ENCODE results near the gene GLRA2. TPM values are rescaled to one million over a fixed set of nuclear protein-coding genes. Genes with fewer than 3 reads are reported as not detected.

GLRA2 gene
- polyA plus RNA-seq, 1 of the 3 experiments (the other 2 are of a cell fraction) = not detected

GRCh38 chrX:14690553-14690952 lies 161.2 kb downstream of the GLRA2 start (continued):
- TF ChIP-seq, protein P1, sequence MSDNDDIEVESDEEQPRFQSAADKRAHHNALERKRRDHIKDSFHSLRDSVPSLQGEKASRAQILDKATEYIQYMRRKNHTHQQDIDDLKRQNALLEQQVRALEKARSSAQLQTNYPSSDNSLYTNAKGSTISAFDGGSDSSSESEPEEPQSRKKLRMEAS (IDR thresholded peaks at IDR 0.05; ENCODE audit: low read depth) = no peak
- TF ChIP-seq NFIC (IDR thresholded peaks at IDR 0.05; ENCODE audit: borderline replicate concordance) (no peak), RAD21 (IDR thresholded peaks at IDR 0.05; ENCODE audit: low read length) (no peak), TCF12 (IDR thresholded peaks at IDR 0.05) (no peak), MXI1 (IDR thresholded peaks at IDR 0.05; ENCODE audit: low read depth, low read length) (no peak), RCOR1 (IDR thresholded peaks at IDR 0.05; ENCODE audit: low read length) (no peak), TAF1 (IDR thresholded peaks at IDR 0.05; ENCODE audit: borderline replicate concordance, low read depth, low read length) (no peak), GATA2 (CRISPR knock-in tag; IDR thresholded peaks at IDR 0.05) (no peak)
- TF ChIP-seq, protein P2, sequence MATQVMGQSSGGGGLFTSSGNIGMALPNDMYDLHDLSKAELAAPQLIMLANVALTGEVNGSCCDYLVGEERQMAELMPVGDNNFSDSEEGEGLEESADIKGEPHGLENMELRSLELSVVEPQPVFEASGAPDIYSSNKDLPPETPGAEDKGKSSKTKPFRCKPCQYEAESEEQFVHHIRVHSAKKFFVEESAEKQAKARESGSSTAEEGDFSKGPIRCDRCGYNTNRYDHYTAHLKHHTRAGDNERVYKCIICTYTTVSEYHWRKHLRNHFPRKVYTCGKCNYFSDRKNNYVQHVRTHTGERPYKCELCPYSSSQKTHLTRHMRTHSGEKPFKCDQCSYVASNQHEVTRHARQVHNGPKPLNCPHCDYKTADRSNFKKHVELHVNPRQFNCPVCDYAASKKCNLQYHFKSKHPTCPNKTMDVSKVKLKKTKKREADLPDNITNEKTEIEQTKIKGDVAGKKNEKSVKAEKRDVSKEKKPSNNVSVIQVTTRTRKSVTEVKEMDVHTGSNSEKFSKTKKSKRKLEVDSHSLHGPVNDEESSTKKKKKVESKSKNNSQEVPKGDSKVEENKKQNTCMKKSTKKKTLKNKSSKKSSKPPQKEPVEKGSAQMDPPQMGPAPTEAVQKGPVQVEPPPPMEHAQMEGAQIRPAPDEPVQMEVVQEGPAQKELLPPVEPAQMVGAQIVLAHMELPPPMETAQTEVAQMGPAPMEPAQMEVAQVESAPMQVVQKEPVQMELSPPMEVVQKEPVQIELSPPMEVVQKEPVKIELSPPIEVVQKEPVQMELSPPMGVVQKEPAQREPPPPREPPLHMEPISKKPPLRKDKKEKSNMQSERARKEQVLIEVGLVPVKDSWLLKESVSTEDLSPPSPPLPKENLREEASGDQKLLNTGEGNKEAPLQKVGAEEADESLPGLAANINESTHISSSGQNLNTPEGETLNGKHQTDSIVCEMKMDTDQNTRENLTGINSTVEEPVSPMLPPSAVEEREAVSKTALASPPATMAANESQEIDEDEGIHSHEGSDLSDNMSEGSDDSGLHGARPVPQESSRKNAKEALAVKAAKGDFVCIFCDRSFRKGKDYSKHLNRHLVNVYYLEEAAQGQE (IDR thresholded peaks at IDR 0.05; ENCODE audit: low read depth, low read length) = no peak

GRCh38 chrX:14694611-14695010 lies 165.3 kb downstream of the GLRA2 start:
- H3K27me3 ChIP-seq (ENCODE audit: insufficient read depth) = no peaks in the 10 kb centered on the region
- TF ChIP-seq SMC3 (IDR thresholded peaks at IDR 0.05; ENCODE audit: low read depth, low read length) = no peak
- no peak for TF ChIP-seq NFIC (IDR thresholded peaks at IDR 0.05; ENCODE audit: borderline replicate concordance)
- 0 out of 2 replicates have a peak, but pooled peaks have one; percentile 23 for TF ChIP-seq TCF12 (IDR thresholded peaks at IDR 0.05)
- no peak for TF ChIP-seq TAF1 (IDR thresholded peaks at IDR 0.05; ENCODE audit: borderline replicate concordance, low read depth, low read length)
- peak; percentile 11; the same call in 1 of the 2 replicates for TF ChIP-seq JUND (IDR thresholded peaks at IDR 0.05)
- no peak for TF ChIP-seq GATA2 (CRISPR knock-in tag; IDR thresholded peaks at IDR 0.05)
- TF ChIP-seq RCOR1 (IDR thresholded peaks at IDR 0.05; ENCODE audit: low read length) = no peak
- no peak overlapping the region for H2AFZ ChIP-seq (ENCODE audit: low read depth)
- peak overlapping the region in 1 of 2 experiments; percentile 8; a peak in 1 of 4 replicates for H3K27ac ChIP-seq (ENCODE audit: low read depth in 2 of 2, low read length in 1 of 2)
- ChIA-PET POLR2A (no interaction called here), CTCF (no interaction called here)
- no peaks in the 10 kb centered on the region for H3K4me1 ChIP-seq (ENCODE audit: control insufficient read depth in 1 of 2, insufficient read depth in 2 of 2, low read depth in 1 of 2, low read length in 1 of 2)
- H3K4me2 ChIP-seq = no peak overlapping the region
- no peak overlapping the region for H3K4me3 ChIP-seq (ENCODE audit: low read depth in 2 of 2, low read length in 1 of 2)
- H3K9me2 ChIP-seq = no peaks in the 10 kb centered on the region
- no peaks in the 10 kb centered on the region for H3K79me2 ChIP-seq (ENCODE audit: insufficient read depth)
- H3F3A ChIP-seq (replicated peaks; ENCODE audit: insufficient read depth) = no peaks in the 10 kb centered on the region
- no peaks in the 10 kb centered on the region for H3K36me3 ChIP-seq (replicated peaks in 1 of 2; ENCODE audit: control insufficient read depth in 1 of 2, insufficient read depth in 2 of 2, low read length in 1 of 2)
- WGBS (ENCODE audit: low lambda C conversion rate) = 21% methylated on average over 2 of the region's 2 CpGs
- H4K20me1 ChIP-seq (ENCODE audit: insufficient read depth) = no peaks in the 10 kb centered on the region
- no peaks in the 10 kb centered on the region for H3K9me3 ChIP-seq
- DNase-seq = no peak
- no peak overlapping the region for H3K9ac ChIP-seq

- TF ChIP-seq RXRA (IDR thresholded peaks at IDR 0.05; ENCODE audit: borderline replicate concordance, low read depth) = no peak
- TF ChIP-seq, protein P3, sequence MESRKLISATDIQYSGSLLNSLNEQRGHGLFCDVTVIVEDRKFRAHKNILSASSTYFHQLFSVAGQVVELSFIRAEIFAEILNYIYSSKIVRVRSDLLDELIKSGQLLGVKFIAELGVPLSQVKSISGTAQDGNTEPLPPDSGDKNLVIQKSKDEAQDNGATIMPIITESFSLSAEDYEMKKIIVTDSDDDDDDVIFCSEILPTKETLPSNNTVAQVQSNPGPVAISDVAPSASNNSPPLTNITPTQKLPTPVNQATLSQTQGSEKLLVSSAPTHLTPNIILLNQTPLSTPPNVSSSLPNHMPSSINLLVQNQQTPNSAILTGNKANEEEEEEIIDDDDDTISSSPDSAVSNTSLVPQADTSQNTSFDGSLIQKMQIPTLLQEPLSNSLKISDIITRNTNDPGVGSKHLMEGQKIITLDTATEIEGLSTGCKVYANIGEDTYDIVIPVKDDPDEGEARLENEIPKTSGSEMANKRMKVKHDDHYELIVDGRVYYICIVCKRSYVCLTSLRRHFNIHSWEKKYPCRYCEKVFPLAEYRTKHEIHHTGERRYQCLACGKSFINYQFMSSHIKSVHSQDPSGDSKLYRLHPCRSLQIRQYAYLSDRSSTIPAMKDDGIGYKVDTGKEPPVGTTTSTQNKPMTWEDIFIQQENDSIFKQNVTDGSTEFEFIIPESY (IDR thresholded peaks at IDR 0.05; ENCODE audit: borderline replicate concordance, low read depth) = no peak
- no peak for TF ChIP-seq TEAD4 (IDR thresholded peaks at IDR 0.05; ENCODE audit: borderline replicate concordance, insufficient read depth)
- TF ChIP-seq NFIC (IDR thresholded peaks at IDR 0.05; ENCODE audit: borderline replicate concordance) = no peak
- TF ChIP-seq, protein P4, sequence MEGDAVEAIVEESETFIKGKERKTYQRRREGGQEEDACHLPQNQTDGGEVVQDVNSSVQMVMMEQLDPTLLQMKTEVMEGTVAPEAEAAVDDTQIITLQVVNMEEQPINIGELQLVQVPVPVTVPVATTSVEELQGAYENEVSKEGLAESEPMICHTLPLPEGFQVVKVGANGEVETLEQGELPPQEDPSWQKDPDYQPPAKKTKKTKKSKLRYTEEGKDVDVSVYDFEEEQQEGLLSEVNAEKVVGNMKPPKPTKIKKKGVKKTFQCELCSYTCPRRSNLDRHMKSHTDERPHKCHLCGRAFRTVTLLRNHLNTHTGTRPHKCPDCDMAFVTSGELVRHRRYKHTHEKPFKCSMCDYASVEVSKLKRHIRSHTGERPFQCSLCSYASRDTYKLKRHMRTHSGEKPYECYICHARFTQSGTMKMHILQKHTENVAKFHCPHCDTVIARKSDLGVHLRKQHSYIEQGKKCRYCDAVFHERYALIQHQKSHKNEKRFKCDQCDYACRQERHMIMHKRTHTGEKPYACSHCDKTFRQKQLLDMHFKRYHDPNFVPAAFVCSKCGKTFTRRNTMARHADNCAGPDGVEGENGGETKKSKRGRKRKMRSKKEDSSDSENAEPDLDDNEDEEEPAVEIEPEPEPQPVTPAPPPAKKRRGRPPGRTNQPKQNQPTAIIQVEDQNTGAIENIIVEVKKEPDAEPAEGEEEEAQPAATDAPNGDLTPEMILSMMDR (IDR thresholded peaks at IDR 0.05) = peak; percentile 74
- no peak for TF ChIP-seq FOXJ3 (CRISPR knock-in tag; IDR thresholded peaks at IDR 0.05)
- TF ChIP-seq RAD21 (IDR thresholded peaks at IDR 0.05; ENCODE audit: low read length) = peak; percentile 62
- peak; percentile 27; the same call in 1 of the 2 replicates for TF ChIP-seq SMC3 (IDR thresholded peaks at IDR 0.05; ENCODE audit: low read depth, low read length)
- Histone ChIP-seq H2AFZ (ENCODE audit: low read depth) (no peak overlapping the region), H3K27me3 (ENCODE audit: insufficient read depth) (no peaks in the 10 kb centered on the region), H3K4me1 (ENCODE audit: control insufficient read depth in 1 of 2, insufficient read depth in 2 of 2, low read depth in 1 of 2, low read length in 1 of 2) (no peaks in the 10 kb centered on the region), H3K4me3 (ENCODE audit: low read depth in 2 of 2, low read length in 1 of 2) (no peak overlapping the region), H3K79me2 (ENCODE audit: insufficient read depth) (no peaks in the 10 kb centered on the region), H3K36me3 (replicated peaks in 1 of 2; ENCODE audit: control insufficient read depth in 1 of 2, insufficient read depth in 2 of 2, low read length in 1 of 2) (no peaks in the 10 kb centered on the region), H3K9ac (no peak overlapping the region), H3K9me3 (no peaks in the 10 kb centered on the region), H3K4me2 (no peak overlapping the region), H3F3A (replicated peaks; ENCODE audit: insufficient read depth) (no peaks in the 10 kb centered on the region), H3K27ac (ENCODE audit: low read depth in 2 of 2, low read length in 1 of 2) (no peak overlapping the region), H3K9me2 (no peaks in the 10 kb centered on the region), H4K20me1 (ENCODE audit: insufficient read depth) (no peaks in the 10 kb centered on the region)
- WGBS (ENCODE audit: low lambda C conversion rate) = 18% methylated on average over 3 of the region's 3 CpGs
- DNase-seq = peak; percentile 59
- ChIA-PET CTCF (interaction anchor here (0.6 to 1.2 kb wide), 3 partner anchors 18 to 24 kb away, joined by 3 read pairs; no protein-coding TSS in a partner anchor), POLR2A (no interaction called here)
Observed at GRCh38 chrX:14697451-14697850, 168.1 kb downstream of the GLRA2 start.
